Erythroblast (primary cell): ENCODE results near the gene BAIAP2.

ENCODE experiments used
- GATA1 ChIP-seq: IDR thresholded peaks from 2 replicates; pipeline ENCODE4 v1.6.1; 2011; ENCODE audit warnings: low read depth, mild to moderate bottlenecking, control low read depth, low read length, moderate library complexity
- POLR2A ChIP-seq: IDR thresholded peaks from 2 replicates; pipeline ENCODE4 v1.6.1; 2011; ENCODE audit warnings: mild to moderate bottlenecking, low read length

DNA sequence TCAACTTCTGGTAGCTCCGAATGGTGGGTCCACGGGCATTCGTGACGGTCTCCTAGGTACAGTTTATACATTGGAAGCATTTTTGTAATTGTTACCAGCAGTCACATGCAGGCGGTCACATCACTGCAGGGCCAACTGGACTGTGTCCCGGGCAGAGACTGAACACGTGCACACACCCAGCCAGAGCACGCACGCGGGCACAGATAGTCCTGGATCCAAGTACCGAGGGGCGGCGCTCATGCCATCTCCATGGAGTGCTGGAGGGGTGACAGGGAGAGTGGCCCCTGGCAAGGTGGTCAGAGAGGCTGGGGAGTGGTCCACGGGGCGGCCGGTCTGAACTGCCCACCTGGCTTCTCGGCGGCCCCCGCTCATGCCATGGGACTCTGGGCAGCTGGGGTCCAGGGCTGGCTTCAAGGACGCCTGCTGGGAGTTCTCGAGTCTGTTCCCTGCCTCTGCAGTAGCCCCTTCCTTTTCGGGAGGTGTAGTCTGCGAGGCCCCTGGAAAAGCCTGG, 34.2 kb downstream of the BAIAP2 start:
- TF ChIP-seq POLR2A (no peak), GATA1 (no peak)
